Measurements from ENCODE around the gene RHBDD1.

Gene RHBDD1

GRCh38 chr2:226888971-226889370 is 53.1 kb downstream of the RHBDD1 start:
- no peak for DNase-seq

GRCh38 chr2:226890286-226890685 is 54.4 kb downstream of the RHBDD1 start:
- DNase-seq, result no peak

- no peak for DNase-seq
Observed at GRCh38 chr2:226891780-226892590, 56.1 kb downstream of the RHBDD1 start.

- no peak for DNase-seq
Observed at GRCh38 chr2:226892729-226893128, 56.9 kb downstream of the RHBDD1 start.

- no peak for DNase-seq
Observed at GRCh38 chr2:226893216-226893615, 57.4 kb downstream of the RHBDD1 start.

- no peak for DNase-seq
Observed at GRCh38 chr2:226894752-226895151, 58.9 kb downstream of the RHBDD1 start.

GRCh38 chr2:226895579-226895978 is 59.7 kb downstream of the RHBDD1 start:
- no peak for DNase-seq

- no peak for DNase-seq
Observed at GRCh38 chr2:226898121-226898520, 62.3 kb downstream of the RHBDD1 start.

GRCh38 chr2:226898897-226899296 is 63.0 kb downstream of the RHBDD1 start:
- no peak for DNase-seq

GRCh38 chr2:226902041-226902966 is 66.5 kb downstream of the RHBDD1 start:
- no peak for DNase-seq

GRCh38 chr2:226903179-226903578 is 67.3 kb downstream of the RHBDD1 start:
- DNase-seq, result no peak

GRCh38 chr2:226904592-226904991 is 68.7 kb downstream of the RHBDD1 start:
- DNase-seq, result no peak

- DNase-seq, result no peak
Observed at GRCh38 chr2:226905718-226906117, 69.9 kb downstream of the RHBDD1 start.

- DNase-seq, result peak in 1 of 6 experiments; percentile 4
Observed at GRCh38 chr2:226906163-226906693, 70.4 kb downstream of the RHBDD1 start.

GRCh38 chr2:226909126-226909525 is 73.3 kb downstream of the RHBDD1 start:
- DNase-seq, result no peak

GRCh38 chr2:226909836-226910235 is 74.0 kb downstream of the RHBDD1 start:
- DNase-seq, result no peak

- DNase-seq, result no peak
Observed at GRCh38 chr2:226910384-226910783, 74.5 kb downstream of the RHBDD1 start.

GRCh38 chr2:226911932-226912331 is 76.1 kb downstream of the RHBDD1 start:
- no peak for DNase-seq

- DNase-seq, result no peak
Observed at GRCh38 chr2:226913641-226914040, 77.8 kb downstream of the RHBDD1 start.

GRCh38 chr2:226915846-226916360 is 80.0 kb downstream of the RHBDD1 start:
- no peak for DNase-seq

- peak in 1 of 6 experiments; percentile 3 for DNase-seq
Observed at GRCh38 chr2:226916669-226917068, 80.8 kb downstream of the RHBDD1 start.

GRCh38 chr2:226932443-226932842 is 96.6 kb downstream of the RHBDD1 start:
- DNase-seq, result no peak

GRCh38 chr2:226934546-226935201 is 98.8 kb downstream of the RHBDD1 start:
- DNase-seq, result no peak

Measured in stimulated activated naive CD4-positive, alpha-beta T cell (primary cell).